GM19395 (cell line): ENCODE data around the gene ACTN4.

Source experiments
- ATAC-seq: cut with Tn5 transposase; IDR thresholded peaks from one replicate; pipeline ENCODE4 v1.9.1; 2021; ENCODE audit warnings: mild to moderate bottlenecking, moderate library complexity; ENCODE audit not compliant: unreplicated experiment

The ACTN4 gene

DNA sequence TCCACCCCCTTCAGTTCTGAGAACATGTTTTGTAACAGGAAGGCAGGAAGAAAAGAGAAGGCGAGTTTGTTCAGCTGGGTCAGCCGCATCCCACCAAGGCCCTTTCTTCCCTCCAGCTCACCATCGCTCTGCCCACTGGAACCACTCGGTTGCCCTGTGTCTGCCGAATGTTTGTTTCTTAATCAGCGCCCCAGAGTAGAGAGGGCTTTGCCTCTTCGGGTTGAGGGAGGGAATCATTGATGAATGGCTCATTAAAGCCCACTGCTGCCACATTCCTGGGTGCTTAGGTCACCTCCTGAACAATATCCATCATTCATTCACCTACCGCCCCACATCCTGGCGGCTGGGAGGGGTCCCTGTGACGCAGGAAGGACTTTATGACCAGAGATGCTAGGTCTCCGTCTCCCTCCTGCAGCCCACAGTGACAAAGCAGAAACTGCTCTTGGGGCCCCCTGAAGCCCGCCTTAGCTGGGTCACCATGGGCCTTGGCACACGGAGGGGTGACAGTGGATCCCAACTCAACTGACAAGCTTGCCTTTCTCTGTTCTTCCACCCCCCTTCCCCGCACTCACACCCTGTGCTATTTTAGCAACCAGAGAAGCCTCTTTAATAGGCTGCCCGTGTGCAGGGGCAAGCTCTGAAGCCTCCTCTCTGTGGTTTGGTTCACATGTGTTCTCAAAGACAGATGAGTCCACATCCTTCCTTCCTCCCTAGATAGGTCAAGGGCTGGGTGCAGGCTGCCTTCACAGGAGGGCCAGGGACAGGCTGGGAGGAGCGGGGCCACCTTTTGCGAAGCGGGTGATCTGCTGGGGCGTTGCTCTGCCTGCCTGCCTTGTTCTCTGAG lies 46.2 kb downstream of the ACTN4 start:
- ATAC-seq: no peak

DNA sequence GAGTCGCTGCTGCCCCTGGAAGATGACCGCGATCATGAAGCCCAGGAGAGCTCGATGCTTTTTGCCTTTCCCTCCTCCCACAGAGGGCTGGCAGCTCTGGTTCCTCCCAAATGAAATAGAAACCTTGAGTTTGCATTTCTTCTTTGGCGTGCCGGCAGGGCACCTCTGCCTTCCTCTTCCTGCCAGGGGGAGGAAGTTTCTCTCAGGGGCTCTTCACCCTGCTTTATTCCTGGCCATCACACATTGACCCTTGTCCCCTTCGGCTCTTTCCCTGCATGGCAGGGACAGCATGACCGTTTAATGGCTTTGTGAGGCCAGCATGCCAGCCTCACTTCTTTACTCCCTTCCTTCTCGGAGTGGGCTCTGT lies 47.9 kb downstream of the ACTN4 start:
- ATAC-seq: no peak

DNA sequence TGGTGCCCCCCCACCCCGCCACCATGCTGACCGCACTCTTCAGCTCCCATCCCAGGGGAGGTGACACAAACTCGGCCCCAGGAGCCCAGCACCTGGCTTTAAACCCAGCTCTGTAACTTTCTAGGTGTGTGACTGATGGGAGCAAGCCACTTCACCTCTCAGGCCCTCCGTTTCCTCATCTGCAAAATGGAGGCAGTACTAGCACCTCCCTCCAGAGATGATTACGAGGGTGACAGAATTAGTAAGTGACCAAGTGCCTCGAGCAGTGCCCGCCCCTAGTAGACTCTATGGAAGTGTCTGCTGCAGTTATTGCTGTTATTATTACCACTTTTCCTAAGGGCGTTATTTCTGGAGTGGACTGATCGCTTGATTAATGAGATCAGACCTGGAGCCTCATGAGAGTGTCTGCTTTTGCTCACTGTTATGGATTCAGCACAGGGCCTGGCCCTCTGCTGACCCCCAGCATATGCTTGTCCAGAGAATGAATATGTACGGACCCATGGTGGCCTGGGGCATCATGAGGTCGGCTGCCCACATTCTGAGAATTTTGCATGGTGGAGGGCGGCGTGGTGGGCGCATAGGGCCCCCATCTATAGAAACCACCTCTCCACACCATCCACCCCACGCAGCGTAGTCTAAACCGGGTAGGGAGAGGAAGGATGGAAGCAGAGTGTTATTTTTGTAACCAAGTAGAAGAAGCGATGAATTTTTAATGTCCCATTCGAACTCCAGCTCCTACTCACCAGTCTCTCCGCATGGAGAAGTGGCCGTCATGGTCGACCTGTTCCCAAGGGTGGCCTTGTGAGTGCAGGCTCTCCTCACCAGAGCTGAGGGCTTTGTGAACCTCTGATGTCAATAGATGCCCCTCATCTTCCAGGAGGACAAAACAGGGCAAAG lies 48.6 kb downstream of the ACTN4 start:
- no peak for ATAC-seq

DNA sequence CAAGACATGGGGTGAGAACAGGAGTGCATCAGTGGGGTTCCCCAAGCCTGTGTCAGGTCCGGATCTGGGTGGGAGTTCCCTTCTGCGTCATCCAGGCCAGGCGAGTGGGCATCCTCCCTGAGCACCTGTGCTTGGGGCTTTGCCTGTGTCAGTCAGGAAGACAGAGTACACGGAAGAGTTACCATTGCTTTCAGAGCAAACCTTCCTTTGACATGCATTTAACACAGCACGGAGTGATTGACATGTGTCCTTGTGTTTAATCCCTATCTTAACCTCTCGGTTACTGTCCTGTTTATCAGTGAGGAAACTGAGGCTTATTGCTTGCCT lies 49.2 kb downstream of the ACTN4 start:
- ATAC-seq: no peak

DNA sequence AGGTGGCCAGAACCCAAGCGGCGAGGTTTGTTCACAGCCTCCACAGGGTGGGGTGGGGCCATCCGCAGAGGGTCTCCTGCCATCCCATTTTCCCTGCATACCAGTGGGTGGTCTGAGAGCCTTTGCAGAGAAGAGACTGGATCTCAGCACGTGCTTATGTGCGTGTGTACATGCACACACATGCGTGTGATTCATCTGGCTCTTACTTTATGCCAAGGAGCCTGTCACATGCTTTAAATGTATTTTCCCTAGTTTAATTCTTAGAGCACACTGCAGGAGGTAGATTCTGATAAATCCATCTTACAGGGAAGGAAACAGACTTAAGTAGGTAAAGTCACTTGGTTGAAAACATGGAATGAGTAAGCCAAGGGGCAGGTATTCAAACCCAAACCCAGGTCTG lies 49.7 kb downstream of the ACTN4 start:
- ATAC-seq: no peak

DNA sequence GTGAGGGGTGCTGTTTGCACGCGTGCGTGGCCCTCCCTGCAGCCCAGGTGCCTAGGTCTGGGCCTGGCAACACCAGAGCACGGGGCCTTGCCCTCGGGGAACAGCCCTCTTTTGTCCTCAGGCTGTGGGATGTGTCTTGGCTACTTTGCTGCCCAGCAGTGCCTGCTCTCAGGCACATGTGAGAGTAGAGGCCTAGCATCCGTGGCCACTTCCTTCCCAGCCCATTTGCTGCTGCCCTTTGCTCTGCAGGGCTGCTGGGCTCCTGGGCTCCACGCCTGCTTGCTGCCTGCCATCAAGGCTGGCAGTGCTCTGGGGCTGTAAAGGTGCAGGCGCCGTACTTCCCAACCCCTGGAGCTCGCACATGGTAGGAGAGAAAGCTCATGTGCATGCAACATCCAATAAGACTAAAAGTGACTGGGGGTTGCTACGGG lies 50.2 kb downstream of the ACTN4 start:
- no peak for ATAC-seq

DNA sequence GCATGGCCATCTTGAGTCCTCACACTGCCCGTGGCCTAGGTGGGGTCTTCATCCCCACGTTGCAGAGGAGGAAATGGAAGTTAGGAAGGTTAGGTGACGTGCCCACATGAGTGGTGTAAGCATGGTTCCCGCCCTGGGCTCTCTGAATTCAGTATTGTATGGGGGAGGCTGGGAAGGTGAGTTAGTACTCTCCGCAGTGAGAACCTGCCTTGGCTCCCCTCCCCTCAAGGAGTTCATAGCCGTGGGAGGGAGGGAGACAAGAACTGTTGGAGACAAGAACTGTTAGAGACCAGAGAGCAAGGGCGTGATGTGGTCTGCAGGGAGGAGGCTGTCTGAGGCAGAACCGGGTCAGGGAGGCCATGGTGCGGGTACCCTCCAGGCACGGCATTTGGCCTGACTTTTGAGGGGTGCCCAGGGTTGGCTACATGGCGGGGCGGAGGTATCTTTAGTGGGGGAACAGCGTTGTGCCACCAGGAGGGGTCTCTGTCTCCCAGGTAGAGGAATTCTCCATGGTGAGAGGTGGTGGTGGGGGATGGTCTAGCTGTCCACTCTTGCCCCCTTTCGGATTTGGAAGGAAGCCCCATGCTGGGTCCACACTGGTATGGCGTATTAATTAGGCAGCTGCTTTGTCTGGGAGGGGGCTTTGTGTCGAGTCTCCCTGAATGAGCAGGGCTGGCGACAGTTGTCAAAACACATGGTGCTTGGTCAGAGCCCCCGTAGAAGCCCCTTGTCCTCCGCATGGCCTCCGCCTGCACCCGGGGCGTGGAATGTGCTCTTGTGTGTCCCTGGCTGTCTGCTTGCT lies 51.0 kb downstream of the ACTN4 start:
- no peak for ATAC-seq

DNA sequence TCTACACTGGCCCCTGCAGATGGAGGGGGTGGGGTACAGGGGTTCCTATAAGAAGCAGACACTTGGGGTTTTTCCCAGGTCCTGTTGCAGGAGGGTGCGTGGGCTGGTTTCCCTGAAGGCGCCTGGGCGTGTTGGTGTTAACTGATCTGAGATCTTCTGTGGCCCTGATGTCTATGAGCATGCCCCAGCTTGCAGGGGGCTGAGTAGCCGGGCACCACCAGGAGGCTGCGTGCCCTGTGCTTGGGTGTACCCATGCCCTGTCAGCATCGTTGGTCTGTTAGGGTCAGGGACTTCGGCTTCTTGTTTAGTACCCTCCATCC lies 51.5 kb downstream of the ACTN4 start:
- no peak for ATAC-seq

DNA sequence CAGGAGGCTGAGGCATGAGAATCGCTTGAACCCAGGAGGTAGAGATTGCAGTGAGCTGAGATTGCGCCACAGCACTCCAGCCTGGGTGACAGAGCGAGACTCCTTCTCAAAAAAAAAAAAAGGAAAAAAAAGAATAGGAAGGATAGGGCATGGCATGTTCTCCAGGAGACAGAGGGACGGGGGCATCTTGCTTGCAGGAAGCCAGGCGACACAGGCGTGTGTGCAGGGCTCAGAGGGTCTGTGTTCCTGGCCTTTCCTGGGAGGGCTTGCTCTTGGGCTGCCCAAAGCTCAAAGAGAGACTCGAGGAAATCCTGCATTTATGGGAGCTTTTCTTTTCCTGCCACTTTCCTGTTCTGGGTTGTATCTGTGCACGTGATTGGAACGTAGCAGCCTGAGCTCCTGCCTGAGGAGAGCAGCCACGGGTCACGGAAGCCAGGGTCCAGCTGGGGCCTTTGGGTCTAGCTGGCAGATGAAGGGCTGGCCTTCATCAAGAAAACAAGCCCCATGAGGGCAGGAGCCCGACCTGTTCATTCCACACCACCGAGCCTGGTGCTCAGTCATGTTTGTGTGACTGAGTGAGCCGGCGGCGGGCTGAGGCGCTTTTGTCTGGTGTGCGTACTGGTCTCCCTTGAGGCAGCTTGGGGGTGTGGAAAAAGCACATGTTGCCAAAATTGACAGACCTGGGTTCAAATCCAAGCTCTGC lies 52.3 kb downstream of the ACTN4 start:
- ATAC-seq: no peak

DNA sequence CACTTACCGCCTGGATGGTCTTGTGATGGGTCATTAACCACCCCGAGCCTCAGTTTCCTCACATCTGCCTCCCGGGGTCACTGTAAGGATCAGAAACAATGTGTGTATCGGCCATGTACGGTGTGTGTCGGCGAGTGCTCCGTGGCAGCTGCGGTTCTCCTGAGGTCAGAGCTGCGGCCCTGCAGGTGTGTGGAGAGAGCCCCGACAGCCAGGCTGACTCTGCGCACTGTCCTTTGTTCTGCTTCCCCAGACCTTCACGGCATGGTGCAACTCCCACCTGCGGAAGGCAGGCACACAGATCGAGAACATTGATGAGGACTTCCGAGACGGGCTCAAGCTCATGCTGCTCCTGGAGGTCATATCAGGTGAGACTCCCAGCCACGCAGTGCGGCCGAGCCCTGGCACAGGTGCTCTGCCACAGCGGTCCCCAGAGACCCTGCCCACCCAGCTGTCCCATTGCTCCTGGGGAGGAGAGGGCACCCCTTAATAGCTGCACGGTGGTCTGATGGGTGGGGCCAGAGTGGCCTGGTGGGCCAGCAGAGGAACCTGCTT lies 53.0 kb downstream of the ACTN4 start:
- no peak for ATAC-seq

DNA sequence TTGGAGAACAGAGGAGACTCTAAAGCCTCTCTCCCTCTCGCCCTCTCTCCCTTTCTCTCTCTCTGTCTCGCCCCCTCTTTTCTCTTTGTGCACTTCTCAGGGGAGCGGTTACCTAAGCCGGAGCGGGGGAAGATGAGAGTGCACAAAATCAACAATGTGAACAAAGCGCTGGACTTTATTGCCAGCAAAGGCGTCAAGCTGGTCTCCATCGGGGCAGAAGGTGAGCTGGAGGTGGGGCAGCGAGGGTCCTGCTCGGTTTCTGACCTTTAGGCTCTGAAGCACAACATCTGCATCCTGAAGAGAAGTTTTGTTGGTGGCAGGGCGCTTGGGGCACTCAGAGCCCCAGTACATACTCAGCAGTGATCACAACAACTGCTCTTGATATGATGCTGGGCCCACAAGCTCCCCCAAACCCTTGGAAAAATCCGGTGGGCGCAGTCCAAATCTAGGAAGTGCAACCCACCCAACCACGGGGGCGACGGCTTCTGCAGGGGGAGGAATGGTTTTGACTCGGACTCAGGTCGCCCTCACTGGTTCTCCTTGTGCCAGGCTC lies 53.5 kb downstream of the ACTN4 start:
- no peak for ATAC-seq

DNA sequence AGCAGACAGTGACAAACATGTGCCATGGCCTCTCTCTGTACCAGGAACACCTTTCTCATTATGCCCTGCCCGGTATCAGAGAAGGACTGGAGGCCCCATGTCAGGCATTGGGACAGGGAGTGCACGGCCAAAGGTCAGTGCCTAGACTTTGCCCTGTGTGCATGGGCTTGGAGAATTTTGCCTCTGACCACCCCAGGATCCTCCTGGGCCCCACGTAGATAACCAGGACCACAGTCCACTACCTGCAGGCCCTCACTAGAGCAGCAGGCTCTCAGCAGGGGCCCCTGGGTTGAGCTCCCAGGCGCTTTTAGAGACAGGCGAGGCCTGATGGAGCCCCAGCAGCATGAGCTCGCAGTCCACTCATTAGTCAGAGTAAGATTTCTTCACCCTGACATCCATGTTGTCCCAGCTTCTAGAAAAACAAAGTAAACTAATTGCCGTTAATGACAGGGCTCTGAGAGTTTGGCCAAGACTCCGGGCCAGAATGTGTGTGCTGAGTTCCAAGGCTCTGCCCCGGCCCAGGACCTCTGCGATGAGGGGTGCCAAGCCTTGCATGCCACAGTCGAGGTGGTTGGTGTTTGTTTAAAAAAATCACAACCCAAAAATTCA lies 54.1 kb downstream of the ACTN4 start:
- no peak for ATAC-seq

DNA sequence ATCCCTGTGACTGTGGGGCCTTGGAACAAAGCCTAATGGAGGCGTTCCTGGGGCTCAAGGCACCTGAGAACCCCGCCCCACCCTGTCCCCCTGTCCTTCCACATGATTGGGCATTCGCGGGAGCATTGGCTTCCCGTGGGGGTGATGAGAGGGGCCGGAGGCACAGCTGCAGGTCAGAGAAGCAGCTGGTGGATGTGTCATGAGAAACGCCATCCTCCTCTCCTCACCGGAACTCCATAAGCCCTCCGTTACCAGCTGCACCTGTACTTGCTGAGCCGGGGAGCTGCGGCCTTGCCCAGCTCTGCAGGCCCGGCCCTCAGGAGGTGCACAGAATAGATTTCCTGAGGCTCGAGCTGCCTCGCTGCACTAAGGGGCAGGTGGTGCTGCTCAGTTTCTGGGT lies 54.8 kb downstream of the ACTN4 start:
- ATAC-seq: no peak

DNA sequence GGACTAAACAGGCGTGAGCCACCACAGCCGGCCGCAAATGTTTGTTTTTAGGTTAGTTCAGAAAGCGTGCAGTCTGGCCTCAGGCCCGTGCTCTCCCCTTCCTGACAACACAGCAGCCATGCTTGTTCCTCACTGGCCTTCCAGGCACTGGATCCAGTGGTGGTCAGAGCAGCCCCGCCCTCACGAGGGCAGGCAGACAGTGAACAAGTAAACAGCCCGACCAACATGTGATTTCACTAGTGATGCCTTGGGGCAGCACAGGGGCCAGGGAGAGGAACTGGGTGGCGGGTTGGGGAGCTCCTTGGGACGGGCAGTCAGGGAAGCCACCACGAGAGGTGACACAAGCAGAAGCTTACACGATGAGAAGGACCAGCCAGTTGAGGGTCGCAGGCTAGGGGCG lies 56.1 kb downstream of the ACTN4 start:
- no peak for ATAC-seq

DNA sequence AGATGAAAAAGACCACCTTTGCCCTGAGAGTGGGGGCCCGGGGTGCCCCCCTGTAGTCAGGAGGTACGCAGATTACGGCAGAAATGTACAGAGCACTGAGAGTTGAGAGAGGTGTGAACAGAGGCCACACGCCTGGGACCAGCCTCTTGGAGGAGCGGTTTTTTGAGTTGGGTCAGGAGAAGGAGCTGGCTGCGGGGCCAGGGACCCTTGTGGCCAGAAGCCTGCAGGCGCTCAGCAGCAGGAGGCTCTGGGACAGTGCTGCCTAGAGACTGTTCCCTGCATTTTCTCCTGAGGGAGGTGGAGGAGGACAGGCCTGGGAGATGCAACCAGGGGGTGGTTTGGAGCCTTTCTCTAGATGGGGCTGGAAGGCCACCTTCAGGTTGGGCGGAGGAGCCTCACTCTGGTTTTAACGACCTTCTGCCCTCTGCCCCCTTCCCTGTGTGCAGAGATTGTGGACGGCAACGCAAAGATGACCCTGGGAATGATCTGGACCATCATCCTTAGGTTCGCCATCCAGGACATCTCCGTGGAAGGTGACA lies 57.1 kb downstream of the ACTN4 start:
- no peak for ATAC-seq

DNA sequence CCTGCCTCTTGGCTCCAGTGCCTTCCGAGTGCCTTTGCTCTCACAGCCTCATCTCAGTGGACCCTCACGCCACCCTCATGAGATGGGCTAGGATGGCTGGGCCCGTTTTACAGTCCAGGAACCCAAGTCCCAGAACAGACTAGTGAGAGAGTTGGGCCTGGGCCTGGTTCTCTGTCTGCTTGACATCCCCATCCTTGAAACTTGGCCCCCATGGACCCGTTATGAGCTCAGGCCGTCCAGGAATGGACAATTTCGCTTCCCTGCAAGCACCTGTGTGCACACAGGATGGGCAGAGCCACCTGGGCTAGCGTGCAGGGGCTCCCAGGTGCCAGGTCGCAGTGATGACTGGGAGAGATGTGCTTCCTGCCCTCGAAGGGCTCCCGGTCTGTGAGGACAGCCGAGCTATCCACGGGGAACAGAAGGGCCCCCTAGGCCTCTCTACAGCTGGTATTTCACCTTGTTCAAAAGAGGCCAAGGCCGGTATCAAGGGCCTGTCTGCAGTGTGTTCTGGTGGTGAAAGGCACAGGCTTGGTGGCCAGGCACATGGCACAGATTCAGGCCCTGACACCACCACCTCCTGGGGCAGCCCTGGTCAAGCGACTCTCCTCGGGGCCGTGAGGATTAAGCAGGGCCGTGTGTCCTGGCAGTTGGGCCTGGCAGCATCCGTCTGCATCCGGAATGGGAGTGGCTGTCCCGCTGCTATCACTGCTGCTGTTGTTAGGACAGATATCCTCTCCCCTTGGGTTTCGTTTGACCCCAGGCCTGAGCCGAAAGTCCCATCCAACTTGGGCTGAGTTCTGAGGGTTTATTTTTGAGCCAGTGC lies 58.0 kb downstream of the ACTN4 start:
- no peak for ATAC-seq

DNA sequence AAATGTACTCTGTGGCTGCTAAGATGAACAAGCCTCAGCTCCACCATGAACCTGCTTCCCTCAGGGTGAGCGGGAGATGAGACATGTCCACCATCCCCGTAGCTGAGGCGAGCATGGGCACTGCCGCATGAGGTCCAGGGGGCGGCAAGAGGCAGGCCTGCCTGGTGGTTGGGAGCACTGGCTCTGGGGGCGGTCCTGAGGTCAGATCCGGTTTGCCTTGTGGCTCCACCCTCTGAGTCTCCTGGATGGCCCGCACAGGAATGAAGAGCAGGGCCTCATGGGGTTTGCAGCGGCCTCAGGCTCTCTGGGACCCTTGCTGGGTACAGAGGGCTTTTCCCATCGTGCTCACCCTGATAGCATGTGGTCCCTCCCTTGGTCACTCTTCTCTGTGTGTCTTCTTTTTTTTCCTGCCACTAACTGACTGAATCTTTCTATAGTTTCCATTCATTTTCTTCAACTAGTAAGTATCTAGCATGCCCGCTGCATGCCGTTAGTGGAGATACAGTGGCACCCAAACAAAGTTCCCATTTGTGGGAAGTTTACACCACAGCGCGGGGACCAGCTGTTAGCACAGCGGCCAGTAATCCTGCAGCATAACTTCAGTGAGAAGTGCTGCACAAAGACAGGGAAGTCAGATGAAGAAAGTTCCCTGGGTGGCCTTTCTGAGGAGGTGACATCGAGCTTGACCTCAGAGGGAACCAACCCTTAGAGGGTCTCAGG lies 59.5 kb downstream of the ACTN4 start:
- no peak for ATAC-seq

DNA sequence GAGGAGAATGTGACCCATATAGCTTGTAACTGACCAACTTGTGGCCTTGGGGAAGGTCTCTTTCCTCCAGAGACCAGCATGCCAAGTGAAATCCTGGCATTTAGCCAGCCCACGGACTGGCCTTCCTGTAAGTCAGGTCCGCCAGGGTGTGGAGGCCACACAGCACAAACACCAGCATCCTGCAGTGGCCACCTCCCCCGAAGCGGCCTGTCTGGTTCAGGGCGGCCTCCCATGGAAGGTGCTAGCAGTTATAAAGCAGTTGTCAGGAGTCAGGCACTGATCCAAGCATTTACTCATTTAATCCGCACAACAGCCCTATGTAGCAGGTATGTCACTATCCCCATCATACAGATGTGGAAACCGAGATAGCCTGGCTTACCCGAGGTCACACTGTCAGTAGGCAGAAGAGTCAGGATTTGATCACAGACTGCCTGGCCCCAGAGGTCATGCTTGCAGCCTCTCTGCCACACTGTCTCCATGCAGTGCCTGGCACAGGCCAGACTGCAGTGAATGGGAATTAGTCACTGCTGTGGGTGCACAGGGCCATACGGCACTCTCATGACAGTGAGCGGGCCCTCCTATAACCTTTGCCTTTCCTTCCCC lies 60.2 kb downstream of the ACTN4 start:
- no peak for ATAC-seq
